ENCODE results near the gene UBP1. TPM values are rescaled to one million over a fixed set of nuclear protein-coding genes. Genes with fewer than 3 reads are reported as not detected.

UBP1 gene
- total and polyA plus RNA-seq, 2 donors (not counting 1 experiment from before 2014, with no cell fraction given) = 50.7 to 75.4 TPM

DNA sequence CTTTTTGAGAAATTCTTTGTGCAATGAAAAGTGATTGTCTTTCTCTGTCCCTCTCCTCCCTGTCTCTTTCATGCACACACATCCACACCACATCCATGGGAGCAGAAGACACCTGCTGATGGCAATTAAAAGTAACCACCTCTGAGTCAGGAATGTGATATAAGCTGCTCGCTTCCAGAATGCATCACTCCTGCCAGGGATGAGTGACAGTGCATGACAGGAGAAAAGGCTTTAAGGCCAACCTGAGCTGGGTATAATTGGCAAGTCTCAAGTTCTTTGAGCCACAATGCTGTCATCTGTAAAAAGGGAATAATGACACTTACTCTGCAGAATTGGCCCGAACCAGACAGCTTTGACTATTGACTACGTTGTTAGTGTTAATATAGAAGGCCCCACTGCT, 59.6 kb downstream of the UBP1 start:
- peaks cover 0 to 3% of the 10 kb centered on the region in 2 experiments for H3K36me3 ChIP-seq (replicated peaks in 1 of 2; ENCODE audit: control extremely low read depth in 1 of 2, control insufficient read depth in 1 of 2, extremely low read depth in 1 of 2, insufficient read depth in 2 of 2, low read length in 1 of 2)
- no peak overlapping the region for H3K9ac ChIP-seq (ENCODE audit: low read length)
- H4K20me1 ChIP-seq (ENCODE audit: control insufficient read depth, insufficient read depth, low read length, poor library complexity, severe bottlenecking) = no peaks in the 10 kb centered on the region
- ATAC-seq (ENCODE audit: low read depth) (no peak), DNase-seq (no peak)
- 90% methylated on average over 3 of the region's 3 CpGs for WGBS (ENCODE audit: insufficient coverage)
- intact Hi-C loops (cut with micrococcal nuclease) = no loop called here
- no peak overlapping the region for H3K4me2 ChIP-seq (replicated peaks; ENCODE audit: low read depth, low read length, poor library complexity, severe bottlenecking)
- H2AFZ ChIP-seq (ENCODE audit: insufficient read depth, low read depth, low read length, poor library complexity, severe bottlenecking) = no peak overlapping the region
- H3K79me2 ChIP-seq (ENCODE audit: control insufficient read depth, insufficient read depth, low read length) = no peaks in the 10 kb centered on the region
- Mint-ChIP-seq H3K9me3 (ENCODE audit: insufficient read depth) (no peaks in the 10 kb centered on the region), H3K4me3 (no peak overlapping the region), H3K27me3 (no peaks in the 10 kb centered on the region), H3K27ac (no peak overlapping the region), H3K4me1 (no peaks in the 10 kb centered on the region)
- no peak overlapping the region for H3K4me3 ChIP-seq (ENCODE audit: control extremely low read depth in 1 of 5, extremely low read depth in 1 of 5, insufficient read depth in 1 of 5, low read depth in 2 of 5, low read length in 4 of 5)
- ChIA-PET CTCF (interaction anchor here (0.9 kb wide), 1 partner anchor 8 kb away, joined by 4 read pairs; no protein-coding TSS in a partner anchor), POLR2A (no interaction called here)
- TF ChIP-seq, protein P1, sequence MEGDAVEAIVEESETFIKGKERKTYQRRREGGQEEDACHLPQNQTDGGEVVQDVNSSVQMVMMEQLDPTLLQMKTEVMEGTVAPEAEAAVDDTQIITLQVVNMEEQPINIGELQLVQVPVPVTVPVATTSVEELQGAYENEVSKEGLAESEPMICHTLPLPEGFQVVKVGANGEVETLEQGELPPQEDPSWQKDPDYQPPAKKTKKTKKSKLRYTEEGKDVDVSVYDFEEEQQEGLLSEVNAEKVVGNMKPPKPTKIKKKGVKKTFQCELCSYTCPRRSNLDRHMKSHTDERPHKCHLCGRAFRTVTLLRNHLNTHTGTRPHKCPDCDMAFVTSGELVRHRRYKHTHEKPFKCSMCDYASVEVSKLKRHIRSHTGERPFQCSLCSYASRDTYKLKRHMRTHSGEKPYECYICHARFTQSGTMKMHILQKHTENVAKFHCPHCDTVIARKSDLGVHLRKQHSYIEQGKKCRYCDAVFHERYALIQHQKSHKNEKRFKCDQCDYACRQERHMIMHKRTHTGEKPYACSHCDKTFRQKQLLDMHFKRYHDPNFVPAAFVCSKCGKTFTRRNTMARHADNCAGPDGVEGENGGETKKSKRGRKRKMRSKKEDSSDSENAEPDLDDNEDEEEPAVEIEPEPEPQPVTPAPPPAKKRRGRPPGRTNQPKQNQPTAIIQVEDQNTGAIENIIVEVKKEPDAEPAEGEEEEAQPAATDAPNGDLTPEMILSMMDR (IDR thresholded peaks at IDR 0.05) = no peak
- no peak for TF ChIP-seq EZH2 (IDR thresholded peaks at IDR 0.05; ENCODE audit: borderline replicate concordance, insufficient read depth, low read depth, low read length, poor library complexity, severe bottlenecking)
- no peak overlapping the region for H3K27ac ChIP-seq (ENCODE audit: low read length in 2 of 2)
- H3K27me3 ChIP-seq (replicated peaks in 1 of 4; ENCODE audit: control extremely low read depth in 1 of 4, control insufficient read depth in 3 of 4, insufficient read depth in 4 of 4, low read length in 3 of 4) = no peaks in the 10 kb centered on the region
- no peaks in the 10 kb centered on the region for H3K4me1 ChIP-seq (ENCODE audit: control insufficient read depth in 2 of 2, insufficient read depth in 2 of 2, low read length in 2 of 2)
- H3K9me3 ChIP-seq (ENCODE audit: control extremely low read depth in 1 of 3, control insufficient read depth in 2 of 3, insufficient read depth in 1 of 3, low read length in 2 of 3) = peaks cover 0 to 3% (median 0%) of the 10 kb centered on the region in 3 donors

DNA sequence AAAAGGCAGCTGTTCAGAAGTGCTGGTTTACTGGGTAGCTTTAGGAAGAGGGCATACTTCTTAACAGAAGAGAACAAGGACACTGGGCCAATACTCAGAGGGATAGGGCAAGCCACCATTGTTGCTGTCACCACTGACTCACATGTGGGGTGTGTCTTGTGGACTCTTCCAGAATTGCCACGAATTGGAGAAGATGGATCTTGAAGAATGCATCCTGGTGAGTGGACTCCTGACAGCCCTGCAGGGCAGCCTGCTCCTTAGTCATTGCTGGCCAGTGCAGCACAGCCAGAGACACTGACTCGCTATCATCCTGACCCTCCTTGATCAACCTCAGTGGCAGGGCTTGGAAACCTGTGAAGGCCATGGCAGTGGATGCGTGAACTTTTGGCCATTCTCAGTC, 62.3 kb downstream of the UBP1 start:
- Histone ChIP-seq H3K4me3 (ENCODE audit: control extremely low read depth in 1 of 5, extremely low read depth in 1 of 5, insufficient read depth in 1 of 5, low read depth in 2 of 5, low read length in 4 of 5) (no peak overlapping the region), H3K27ac (ENCODE audit: low read length in 2 of 2) (no peak overlapping the region), H3K4me1 (ENCODE audit: control insufficient read depth in 2 of 2, insufficient read depth in 2 of 2, low read length in 2 of 2) (peaks cover 0 to 2% of the 10 kb centered on the region in 2 donors), H3K9ac (ENCODE audit: low read length) (no peak overlapping the region), H3K27me3 (replicated peaks in 1 of 4; ENCODE audit: control extremely low read depth in 1 of 4, control insufficient read depth in 3 of 4, insufficient read depth in 4 of 4, low read length in 3 of 4) (peaks cover 0 to 2% (median 0%) of the 10 kb centered on the region in 4 experiments), H3K9me3 (ENCODE audit: control extremely low read depth in 1 of 3, control insufficient read depth in 2 of 3, insufficient read depth in 1 of 3, low read length in 2 of 3) (no peaks in the 10 kb centered on the region), H3K4me2 (replicated peaks; ENCODE audit: low read depth, low read length, poor library complexity, severe bottlenecking) (no peak overlapping the region), H3K79me2 (ENCODE audit: control insufficient read depth, insufficient read depth, low read length) (no peaks in the 10 kb centered on the region), H4K20me1 (ENCODE audit: control insufficient read depth, insufficient read depth, low read length, poor library complexity, severe bottlenecking) (no peaks in the 10 kb centered on the region), H2AFZ (ENCODE audit: insufficient read depth, low read depth, low read length, poor library complexity, severe bottlenecking) (no peak overlapping the region), H3K36me3 (replicated peaks in 1 of 2; ENCODE audit: control extremely low read depth in 1 of 2, control insufficient read depth in 1 of 2, extremely low read depth in 1 of 2, insufficient read depth in 2 of 2, low read length in 1 of 2) (no peaks in the 10 kb centered on the region)
- no peak for DNase-seq
- ATAC-seq (ENCODE audit: low read depth) = no peak
- ChIA-PET POLR2A (no interaction called here), CTCF (no interaction called here)
- H3K27ac Mint-ChIP-seq = no peak overlapping the region
- peaks cover under 1% of the 10 kb centered on the region for H3K4me1 Mint-ChIP-seq
- WGBS (ENCODE audit: insufficient coverage) = 100% methylated on average over 3 of the region's 3 CpGs
- TF ChIP-seq, protein P1 (IDR thresholded peaks at IDR 0.05) = no peak
- no peak for TF ChIP-seq EZH2 (IDR thresholded peaks at IDR 0.05; ENCODE audit: borderline replicate concordance, insufficient read depth, low read depth, low read length, poor library complexity, severe bottlenecking)
- no peak overlapping the region for H3K4me3 Mint-ChIP-seq
- H3K9me3 Mint-ChIP-seq (ENCODE audit: insufficient read depth) = no peaks in the 10 kb centered on the region
- peaks cover 2% of the 10 kb centered on the region for H3K27me3 Mint-ChIP-seq
- intact Hi-C loops (cut with micrococcal nuclease) = no loop called here
